OCI-LY7 (cell line): ENCODE results near the gene IL15.

ENCODE experiments used
- CTCF ChIP-seq: fragments of 200-600 bp; sonication (generic); conservative IDR thresholded peaks from 2 replicates; pipeline ENCODE4 v1.5.1; 2014; ENCODE audit warnings: mild to moderate bottlenecking, antibody characterized with exemption, low read length, moderate library complexity, mixed read lengths
- EZH2phosphoT487 ChIP-seq: fragments of 200-600 bp; sonication (generic); IDR thresholded peaks from 2 replicates; pipeline ENCODE4 v1.6.1; 2018; ENCODE audit warnings: low read depth, borderline replicate concordance, mild to moderate bottlenecking, mixed run types, antibody characterized with exemption, low read length, moderate library complexity, mixed read lengths

- no peak for TF ChIP-seq CTCF
- TF ChIP-seq EZH2phosphoT487 = no peak
Observed at GRCh38 chr4:141636771-141637460, 533 bp downstream of the IL15 start.
